ENCODE measurements around the gene TIGD4.

The TIGD4 gene

DNA sequence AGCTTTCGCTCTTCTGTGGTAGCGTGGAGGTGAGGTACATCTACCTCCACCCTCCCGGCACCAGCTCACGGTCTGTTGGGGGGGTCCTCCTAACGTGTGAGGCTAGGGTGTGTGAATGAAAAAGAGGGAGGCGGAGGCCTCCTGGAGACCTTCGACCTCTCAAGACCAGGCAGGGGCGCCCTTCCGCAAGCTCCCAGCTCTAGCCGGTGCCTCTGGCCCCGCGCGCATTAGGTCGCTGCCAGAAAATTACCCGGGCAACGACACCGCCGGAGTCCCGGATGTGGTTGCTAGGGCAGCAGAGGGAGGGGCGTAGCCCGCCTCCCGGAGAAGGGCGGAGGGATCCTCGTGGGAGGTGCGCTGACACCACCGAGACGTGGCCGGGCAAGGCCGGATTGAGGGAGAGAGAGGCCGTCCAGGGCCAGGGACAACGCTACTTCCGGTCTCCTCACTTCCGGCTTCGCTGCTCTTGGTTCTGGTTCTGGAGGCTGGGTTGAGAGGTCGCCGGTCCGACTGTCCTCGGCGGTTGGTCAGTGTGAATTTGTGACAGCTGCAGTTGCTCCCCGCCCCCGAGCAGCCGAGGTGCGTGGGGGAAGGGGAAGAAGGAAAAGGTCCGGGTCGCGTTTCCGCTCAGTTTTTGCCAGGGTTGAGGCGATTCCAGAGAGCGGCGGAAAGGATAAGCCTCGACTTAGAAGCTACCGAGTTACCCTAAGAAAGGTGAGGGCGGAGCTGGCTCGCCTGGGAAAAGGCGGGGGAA, at the start of gene TIGD4, which contains the start of gene ARFIP1:
Gene TIGD4, minus strand, starts transcription at position 218 of the 754 bp plus-strand sequence. CDS start 8,726 bp downstream, outside the sequence.
Gene ARFIP1, plus strand, starts transcription at position 442 of the 754 bp plus-strand sequence. CDS start 49,680 bp downstream, outside the sequence.
- in situ Hi-C loops (cut with MboI; ENCODE audit: low sequenced_read_pairs) = no loop called here

GRCh38 chr4:152828122-152828521, 48.6 kb upstream of the TIGD4 start:
- in situ Hi-C loops (cut with MboI; ENCODE audit: low sequenced_read_pairs) = no loop called here

GRCh38 chr4:152825336-152825735, 45.8 kb upstream of the TIGD4 start:
- in situ Hi-C loops (cut with MboI; ENCODE audit: low sequenced_read_pairs) = no loop called here

GRCh38 chr4:152824561-152824960, 45.0 kb upstream of the TIGD4 start:
- in situ Hi-C loops (cut with MboI; ENCODE audit: low sequenced_read_pairs) = no loop called here

DNA sequence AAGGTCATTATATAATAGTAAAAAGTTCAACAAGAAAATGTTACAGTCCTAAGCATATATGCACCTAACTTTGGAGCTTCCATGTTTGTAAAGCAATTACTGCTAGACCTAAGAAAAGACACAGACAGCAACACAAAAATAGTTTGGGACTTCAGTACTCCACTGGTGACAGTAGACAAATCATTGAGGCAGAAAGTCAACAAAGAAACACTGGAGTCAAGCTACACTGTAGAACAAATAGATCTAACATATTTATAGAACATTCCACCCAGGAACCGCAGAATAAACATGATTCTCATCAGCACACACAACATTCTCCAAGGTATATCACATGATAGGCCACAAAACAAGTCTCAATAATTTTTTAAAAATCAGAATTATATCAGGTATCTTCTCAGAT, 42.8 kb upstream of the TIGD4 start:
- in situ Hi-C loops (cut with MboI; ENCODE audit: low sequenced_read_pairs) = no loop called here

- in situ Hi-C loops (cut with MboI; ENCODE audit: low sequenced_read_pairs) = no loop called here
These were observed 40.5 kb upstream of the TIGD4 start for GRCh38 chr4:152820073-152820472.

DNA sequence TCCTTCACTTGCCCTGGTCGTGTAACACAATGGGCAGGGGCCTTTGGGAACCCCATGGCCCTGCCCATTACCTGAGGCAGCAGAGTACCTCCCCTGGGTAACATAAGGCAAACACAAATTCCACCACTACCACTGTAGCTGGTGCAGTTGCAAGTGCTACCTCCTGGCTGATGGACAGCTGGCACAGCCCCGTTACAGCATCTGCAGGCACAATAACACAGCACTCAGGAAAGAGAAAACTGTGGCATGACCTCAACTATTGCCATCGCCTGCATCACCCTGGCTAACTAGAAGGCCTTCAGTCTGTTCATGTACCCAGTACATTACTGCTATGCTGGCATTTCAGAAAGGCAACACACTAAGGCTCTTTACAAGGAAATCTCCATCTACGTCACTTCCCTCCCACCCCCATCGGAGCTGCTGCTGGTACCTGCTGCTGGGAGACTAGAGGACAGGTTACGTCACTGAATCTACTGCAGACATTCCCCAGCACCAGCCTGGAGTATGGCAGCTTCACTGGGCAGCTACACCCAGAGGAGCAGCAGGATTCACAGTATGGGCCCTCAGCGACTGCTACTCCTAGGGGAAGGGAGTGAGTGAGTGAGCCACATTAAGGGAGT, 39.6 kb upstream of the TIGD4 start:
- in situ Hi-C loops (cut with MboI; ENCODE audit: low sequenced_read_pairs) = no loop called here

GRCh38 chr4:152817331-152817730, 37.8 kb upstream of the TIGD4 start:
- in situ Hi-C loops (cut with MboI; ENCODE audit: low sequenced_read_pairs) = no loop called here

- in situ Hi-C loops (cut with MboI; ENCODE audit: low sequenced_read_pairs) = no loop called here
These were observed 35.5 kb upstream of the TIGD4 start for GRCh38 chr4:152815078-152815477.

- in situ Hi-C loops (cut with MboI; ENCODE audit: low sequenced_read_pairs) = no loop called here
These were observed 31.3 kb upstream of the TIGD4 start for GRCh38 chr4:152810715-152811287.

GRCh38 chr4:152808670-152809069, 29.1 kb upstream of the TIGD4 start:
- in situ Hi-C loops (cut with MboI; ENCODE audit: low sequenced_read_pairs) = no loop called here

DNA sequence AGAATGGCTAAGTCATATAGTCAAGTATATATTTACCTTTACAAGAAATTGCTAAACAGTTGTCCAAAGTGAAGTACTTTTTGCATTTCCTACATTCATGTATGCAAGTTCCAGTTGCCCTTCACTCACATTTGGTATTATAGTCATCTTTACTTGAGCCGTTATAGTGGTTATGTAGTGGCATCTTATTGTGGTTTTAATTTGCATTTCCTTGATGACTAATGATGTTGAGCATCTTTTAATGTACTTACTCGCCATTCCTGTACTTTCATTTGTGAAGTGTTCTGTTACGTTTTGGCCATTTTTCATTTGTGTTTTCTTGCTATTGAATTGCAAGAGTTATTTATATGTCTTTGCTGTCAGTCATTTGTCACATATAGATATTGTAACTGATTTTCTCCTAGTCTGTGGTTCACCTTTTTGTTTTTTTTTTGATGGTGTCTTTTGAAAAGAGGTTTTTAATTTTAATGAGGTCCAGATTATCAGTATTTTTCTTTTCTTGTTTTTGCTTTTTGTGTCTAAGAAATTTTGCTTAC, 27.8 kb upstream of the TIGD4 start:
- in situ Hi-C loops (cut with MboI; ENCODE audit: low sequenced_read_pairs) = no loop called here

DNA sequence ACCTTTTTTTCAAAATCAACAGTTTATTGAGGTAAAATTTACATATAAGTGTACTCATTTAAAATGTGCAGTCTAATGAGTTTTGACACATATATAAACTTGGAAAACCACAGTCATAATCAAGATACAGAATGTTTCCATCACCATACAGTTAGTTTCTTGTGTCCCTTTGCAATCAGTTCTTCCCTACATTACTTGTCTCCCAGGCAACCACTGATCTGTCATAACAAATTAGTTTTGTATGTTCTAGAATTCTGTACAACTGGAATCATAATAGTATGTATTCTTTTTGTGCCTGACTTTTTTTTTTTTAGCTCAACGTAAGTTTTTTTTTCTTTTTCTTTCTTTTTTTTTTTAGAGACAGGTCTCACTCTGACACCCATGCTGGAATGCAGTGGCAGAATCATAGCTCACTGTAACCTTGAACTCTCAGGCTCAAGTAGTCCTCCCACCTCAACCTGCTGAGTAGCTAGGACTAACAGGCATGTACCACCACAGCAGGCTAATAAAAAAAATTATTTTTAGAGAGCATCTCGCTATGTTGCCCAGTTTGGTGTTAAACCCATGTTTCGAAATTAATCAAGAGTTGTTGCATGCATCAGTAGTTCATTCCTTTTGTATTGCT, 27.1 kb upstream of the TIGD4 start:
- in situ Hi-C loops (cut with MboI; ENCODE audit: low sequenced_read_pairs) = no loop called here

GRCh38 chr4:152805818-152806217, 26.3 kb upstream of the TIGD4 start:
- in situ Hi-C loops (cut with MboI; ENCODE audit: low sequenced_read_pairs) = no loop called here

- in situ Hi-C loops (cut with MboI; ENCODE audit: low sequenced_read_pairs) = no loop called here
These were observed 25.6 kb upstream of the TIGD4 start for GRCh38 chr4:152805071-152805650.

- in situ Hi-C loops (cut with MboI; ENCODE audit: low sequenced_read_pairs) = no loop called here
These were observed 24.0 kb upstream of the TIGD4 start for GRCh38 chr4:152803541-152803940.

DNA sequence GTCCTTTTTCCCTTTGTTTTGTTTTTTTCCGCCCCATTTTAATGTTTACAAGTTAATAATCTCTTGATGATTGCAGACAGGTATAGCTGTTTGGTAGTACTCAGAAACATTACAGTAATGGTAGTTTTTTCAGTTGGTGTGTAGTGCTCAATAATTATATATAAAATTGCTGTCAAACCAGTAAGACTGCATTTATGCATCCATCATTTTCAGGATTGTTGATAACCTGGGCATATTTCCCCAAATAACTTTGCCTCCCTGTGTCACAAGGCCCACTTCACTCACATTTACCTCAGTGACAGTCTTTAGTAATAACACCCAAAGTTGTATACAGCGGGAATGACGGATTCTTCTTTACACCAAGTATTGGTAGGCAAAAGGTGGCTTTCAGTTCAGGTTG, 16.4 kb upstream of the TIGD4 start:
- in situ Hi-C loops (cut with MboI; ENCODE audit: low sequenced_read_pairs) = no loop called here

GRCh38 chr4:152786627-152787026, 7.1 kb upstream of the TIGD4 start:
- in situ Hi-C loops (cut with MboI; ENCODE audit: low sequenced_read_pairs) = no loop called here

DNA sequence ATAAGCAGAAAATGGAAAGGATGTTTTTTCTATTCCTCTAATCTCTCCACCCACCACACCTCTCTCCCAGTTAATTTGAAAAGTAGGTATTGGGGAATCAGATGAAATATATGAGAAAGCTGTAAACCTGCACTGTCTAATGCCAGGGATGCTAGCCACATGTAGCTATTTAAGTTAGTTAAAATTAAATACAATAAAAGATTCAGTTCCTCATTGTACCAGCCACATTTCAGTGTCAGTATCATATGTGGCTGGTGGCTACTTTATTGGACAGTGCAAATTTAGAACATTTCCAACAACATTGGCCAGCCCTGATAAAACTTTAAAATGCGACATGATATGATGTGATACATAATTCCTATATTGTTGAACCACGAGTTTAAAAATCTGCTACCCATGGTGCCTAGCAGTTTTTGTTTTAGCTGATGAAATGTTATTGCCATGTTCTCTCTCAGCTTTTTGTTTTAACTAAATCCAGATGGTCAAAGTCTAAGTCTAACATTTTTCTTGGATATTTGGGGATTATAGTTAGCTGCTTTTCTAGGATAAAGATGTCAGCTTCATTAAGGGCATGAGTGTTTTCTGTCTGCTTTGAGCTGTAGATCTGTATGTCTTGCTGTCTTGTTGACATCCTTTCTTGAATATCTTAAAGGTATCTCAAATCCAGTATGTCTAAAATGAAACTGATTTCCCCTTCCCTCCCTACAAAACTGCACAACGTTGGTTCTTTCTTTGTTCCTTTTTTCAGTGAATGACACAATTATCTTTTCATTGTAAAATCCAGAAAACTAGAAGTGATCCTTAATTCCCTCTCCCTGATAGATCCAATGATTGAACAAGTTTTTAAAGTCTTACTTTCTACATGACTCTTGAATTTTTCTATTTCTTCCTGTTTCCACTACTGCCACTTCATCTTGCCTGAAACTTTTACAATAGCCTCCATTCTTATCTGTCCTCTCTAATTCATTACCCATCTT, 6.4 kb upstream of the TIGD4 start:
- in situ Hi-C loops (cut with MboI; ENCODE audit: low sequenced_read_pairs) = no loop called here

Data from HL-60/S4 (cell line).